A549 (cell line): ENCODE measurements around the gene NGFR.

ENCODE experiments used
- EP300 ChIP-seq, 2 experiments: fragments of >200 bp; sonication (Bioruptor Twin); formaldehyde crosslinking; IDR thresholded peaks; 2 replicates in 1 of 2; 3 replicates in 1 of 2; pipeline ENCODE4 v1.6.1; 2016 to 2017
- ESRRA ChIP-seq: fragments of 150-350 bp; IDR thresholded peaks from 2 replicates; pipeline ENCODE4 v1.6.1; 2014; ENCODE audit warnings: mild to moderate bottlenecking, low read length, borderline replicate concordance
- POLR2A ChIP-seq: IDR thresholded peaks from 2 replicates; pipeline ENCODE4 v1.6.1; 2012; ENCODE audit warnings: mild to moderate bottlenecking, low read length
- SMC3 ChIP-seq: fragments of >200 bp; sonication (Bioruptor Twin); formaldehyde crosslinking; IDR thresholded peaks from 3 replicates; pipeline ENCODE4 v1.6.1; 2018; ENCODE audit warnings: inconsistent platforms
- SREBF2 ChIP-seq: fragments of 450-650 bp; IDR thresholded peaks from 2 replicates; pipeline ENCODE4 v1.6.1; 2014; ENCODE audit warnings: mild to moderate bottlenecking, moderate library complexity
- TF ChIP-seq, protein P1 (sequence below): fragments of >200 bp; sonication (Bioruptor Twin); formaldehyde crosslinking; IDR thresholded peaks from 3 replicates; pipeline ENCODE4 v1.5.1; 2016

- TF ChIP-seq POLR2A: no peak
- no peak for TF ChIP-seq SREBF2
- TF ChIP-seq ESRRA: no peak
- TF ChIP-seq SMC3: no peak
- TF ChIP-seq, protein P1, sequence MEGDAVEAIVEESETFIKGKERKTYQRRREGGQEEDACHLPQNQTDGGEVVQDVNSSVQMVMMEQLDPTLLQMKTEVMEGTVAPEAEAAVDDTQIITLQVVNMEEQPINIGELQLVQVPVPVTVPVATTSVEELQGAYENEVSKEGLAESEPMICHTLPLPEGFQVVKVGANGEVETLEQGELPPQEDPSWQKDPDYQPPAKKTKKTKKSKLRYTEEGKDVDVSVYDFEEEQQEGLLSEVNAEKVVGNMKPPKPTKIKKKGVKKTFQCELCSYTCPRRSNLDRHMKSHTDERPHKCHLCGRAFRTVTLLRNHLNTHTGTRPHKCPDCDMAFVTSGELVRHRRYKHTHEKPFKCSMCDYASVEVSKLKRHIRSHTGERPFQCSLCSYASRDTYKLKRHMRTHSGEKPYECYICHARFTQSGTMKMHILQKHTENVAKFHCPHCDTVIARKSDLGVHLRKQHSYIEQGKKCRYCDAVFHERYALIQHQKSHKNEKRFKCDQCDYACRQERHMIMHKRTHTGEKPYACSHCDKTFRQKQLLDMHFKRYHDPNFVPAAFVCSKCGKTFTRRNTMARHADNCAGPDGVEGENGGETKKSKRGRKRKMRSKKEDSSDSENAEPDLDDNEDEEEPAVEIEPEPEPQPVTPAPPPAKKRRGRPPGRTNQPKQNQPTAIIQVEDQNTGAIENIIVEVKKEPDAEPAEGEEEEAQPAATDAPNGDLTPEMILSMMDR: no peak
- TF ChIP-seq EP300 (IDR thresholded peaks at IDR 0.05): no peak
Observed at GRCh38 chr17:49545007-49545660, 50.0 kb downstream of the NGFR start.
